ENCODE data around the gene TGFBR1. TPM values are rescaled to one million over a fixed set of nuclear protein-coding genes. Genes with fewer than 3 reads are reported as not detected.

Gene TGFBR1
- total RNA-seq, 2 donors from 2014 or later = 74.8 to 75.6 TPM

- Histone ChIP-seq H3K4me1 (ENCODE audit: control insufficient read depth, insufficient read depth, low read length) (peaks cover 6% of the 10 kb centered on the region), H3K27ac (ENCODE audit: low read depth, low read length) (no peak overlapping the region), H3K9ac (ENCODE audit: extremely low read depth, low read length, poor library complexity, severe bottlenecking) (no peak overlapping the region), H3K27me3 (ENCODE audit: control insufficient read depth, insufficient read depth, low read length, poor library complexity, severe bottlenecking) (no peaks in the 10 kb centered on the region), H3K36me3 (ENCODE audit: control insufficient read depth, insufficient read depth, low read length) (no peaks in the 10 kb centered on the region), H3K4me3 (ENCODE audit: low read length) (no peak overlapping the region), H3K9me3 (ENCODE audit: control insufficient read depth, low read length) (no peaks in the 10 kb centered on the region)
- Mint-ChIP-seq H3K27ac (no peak overlapping the region), H3K9me3 (no peaks in the 10 kb centered on the region), H3K27me3 (ENCODE audit: insufficient read depth) (no peaks in the 10 kb centered on the region), H3K36me3 (ENCODE audit: low read depth) (no peaks in the 10 kb centered on the region), H3K4me3 (no peak overlapping the region), H3K4me1 (peaks cover 17% of the 10 kb centered on the region)
- DNase-seq = no peak
- no peak for TF ChIP-seq CTCF (conservative IDR thresholded peaks at IDR 0.05)
- 83 to 86% methylated on average over 2 of the region's 2 CpGs for WGBS, 2 experiments (ENCODE audit: insufficient coverage in 1 of 2, insufficient read length in 1 of 2)
These were observed 31.6 kb upstream of the TGFBR1 start for GRCh38 chr9:99073347-99073746.

- Histone ChIP-seq H3K4me3 (ENCODE audit: low read length) (no peak overlapping the region), H3K36me3 (ENCODE audit: control insufficient read depth, insufficient read depth, low read length) (no peaks in the 10 kb centered on the region), H3K4me1 (ENCODE audit: control insufficient read depth, insufficient read depth, low read length) (peaks cover 11% of the 10 kb centered on the region), H3K27ac (ENCODE audit: low read depth, low read length) (no peak overlapping the region), H3K27me3 (ENCODE audit: control insufficient read depth, insufficient read depth, low read length, poor library complexity, severe bottlenecking) (no peaks in the 10 kb centered on the region), H3K9ac (ENCODE audit: extremely low read depth, low read length, poor library complexity, severe bottlenecking) (no peak overlapping the region), H3K9me3 (ENCODE audit: control insufficient read depth, low read length) (no peaks in the 10 kb centered on the region)
- no peaks in the 10 kb centered on the region for H3K27me3 Mint-ChIP-seq (ENCODE audit: insufficient read depth)
- no peak for TF ChIP-seq CTCF (conservative IDR thresholded peaks at IDR 0.05)
- H3K9me3 Mint-ChIP-seq = no peaks in the 10 kb centered on the region
- H3K4me3 Mint-ChIP-seq = no peak overlapping the region
- H3K27ac Mint-ChIP-seq = no peak overlapping the region
- WGBS, 2 experiments (ENCODE audit: insufficient coverage in 1 of 2, insufficient read length in 1 of 2) = 94 to 98% methylated on average over 7 to 8 of the region's 8 CpGs
- no peak for DNase-seq
- H3K4me1 Mint-ChIP-seq = peaks cover 24% of the 10 kb centered on the region
- H3K36me3 Mint-ChIP-seq (ENCODE audit: low read depth) = no peaks in the 10 kb centered on the region
These were observed 30.7 kb upstream of the TGFBR1 start for GRCh38 chr9:99073985-99074901.

DNA sequence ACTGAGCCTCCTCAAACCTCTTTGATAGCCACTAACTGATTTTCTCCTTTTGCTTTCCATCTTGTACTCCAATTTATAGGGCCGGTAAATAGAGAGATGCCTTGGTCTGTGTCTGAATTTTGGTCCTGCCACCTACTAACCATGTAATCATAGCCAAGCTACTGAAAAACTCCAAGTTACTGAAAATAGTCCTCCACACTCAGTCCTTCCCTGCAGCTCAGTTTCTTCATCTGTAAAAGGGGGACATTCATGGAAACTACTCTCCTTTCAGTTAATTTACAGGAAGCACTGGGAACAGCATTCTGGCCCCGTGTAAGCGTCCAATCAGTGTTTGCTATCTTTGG lies 30.0 kb upstream of the TGFBR1 start:
- Mint-ChIP-seq H3K27me3 (ENCODE audit: insufficient read depth) (no peaks in the 10 kb centered on the region), H3K4me1 (peaks cover 26% of the 10 kb centered on the region), H3K9me3 (no peaks in the 10 kb centered on the region), H3K27ac (no peak overlapping the region), H3K36me3 (ENCODE audit: low read depth) (no peaks in the 10 kb centered on the region), H3K4me3 (no peak overlapping the region)
- Histone ChIP-seq H3K4me1 (ENCODE audit: control insufficient read depth, insufficient read depth, low read length) (peaks cover 11% of the 10 kb centered on the region), H3K36me3 (ENCODE audit: control insufficient read depth, insufficient read depth, low read length) (no peaks in the 10 kb centered on the region), H3K27me3 (ENCODE audit: control insufficient read depth, insufficient read depth, low read length, poor library complexity, severe bottlenecking) (no peaks in the 10 kb centered on the region), H3K27ac (ENCODE audit: low read depth, low read length) (no peak overlapping the region), H3K9me3 (ENCODE audit: control insufficient read depth, low read length) (no peaks in the 10 kb centered on the region), H3K4me3 (ENCODE audit: low read length) (no peak overlapping the region), H3K9ac (ENCODE audit: extremely low read depth, low read length, poor library complexity, severe bottlenecking) (no peak overlapping the region)
- DNase-seq = no peak
- 99 to 100% methylated on average over 3 of the region's 3 CpGs for WGBS, 2 experiments (ENCODE audit: insufficient coverage in 1 of 2, insufficient read length in 1 of 2)
- TF ChIP-seq CTCF (conservative IDR thresholded peaks at IDR 0.05) = no peak

Measured in endodermal cell (in vitro differentiated cells).